ENCODE results near the gene KRTAP25-1. TPM values are rescaled to one million over a fixed set of nuclear protein-coding genes. Genes with fewer than 3 reads are reported as not detected.

KRTAP25-1 gene
- total and polyA plus RNA-seq, 8 donors, result not detected

DNA sequence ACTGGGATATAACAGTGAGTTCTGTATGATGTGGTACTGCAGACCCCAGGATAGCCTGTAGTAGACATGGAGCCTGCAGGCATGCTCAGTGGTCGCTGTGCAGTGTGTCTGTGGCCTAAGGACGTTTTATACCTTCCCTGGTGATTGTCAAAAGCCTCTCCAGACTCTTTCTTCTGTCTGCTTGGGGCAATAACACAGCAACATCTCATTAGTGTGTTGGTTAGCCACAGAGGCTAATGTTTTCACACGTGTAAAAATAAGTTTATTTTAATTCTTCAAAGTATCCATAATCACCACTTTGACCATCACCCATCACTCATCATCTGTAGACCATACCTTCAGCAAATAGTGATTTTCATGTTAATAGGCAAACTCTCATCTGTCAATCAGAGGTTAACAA lies 6.5 kb downstream of the KRTAP25-1 start, which contains the start of gene KRTAP24-1:
TSS of gene KRTAP24-1 (minus strand) at position 101 of the 400 bp plus-strand sequence. CDS start at position 83, 18 bp downstream.
- intact Hi-C loops (cut with DNase I; ENCODE audit: low total_unique reads), result no loop called here
- no peaks in the 10 kb centered on the region for H3K27me3 ChIP-seq
- no peaks in the 10 kb centered on the region for H3K9me3 ChIP-seq
- H3K4me1 ChIP-seq, result no peaks in the 10 kb centered on the region
- 36 to 63% (median 44%) methylated on average over 3 of the region's 3 CpGs for WGBS, 5 donors
- no peaks in the 10 kb centered on the region for H3K36me3 ChIP-seq
- TF ChIP-seq EP300 (IDR thresholded peaks at IDR 0.05), result no peak
- no peak for TF ChIP-seq POLR2A (IDR thresholded peaks at IDR 0.05)
- TF ChIP-seq POLR2AphosphoS5 (IDR thresholded peaks at IDR 0.05), result no peak
- TF ChIP-seq, protein P1, sequence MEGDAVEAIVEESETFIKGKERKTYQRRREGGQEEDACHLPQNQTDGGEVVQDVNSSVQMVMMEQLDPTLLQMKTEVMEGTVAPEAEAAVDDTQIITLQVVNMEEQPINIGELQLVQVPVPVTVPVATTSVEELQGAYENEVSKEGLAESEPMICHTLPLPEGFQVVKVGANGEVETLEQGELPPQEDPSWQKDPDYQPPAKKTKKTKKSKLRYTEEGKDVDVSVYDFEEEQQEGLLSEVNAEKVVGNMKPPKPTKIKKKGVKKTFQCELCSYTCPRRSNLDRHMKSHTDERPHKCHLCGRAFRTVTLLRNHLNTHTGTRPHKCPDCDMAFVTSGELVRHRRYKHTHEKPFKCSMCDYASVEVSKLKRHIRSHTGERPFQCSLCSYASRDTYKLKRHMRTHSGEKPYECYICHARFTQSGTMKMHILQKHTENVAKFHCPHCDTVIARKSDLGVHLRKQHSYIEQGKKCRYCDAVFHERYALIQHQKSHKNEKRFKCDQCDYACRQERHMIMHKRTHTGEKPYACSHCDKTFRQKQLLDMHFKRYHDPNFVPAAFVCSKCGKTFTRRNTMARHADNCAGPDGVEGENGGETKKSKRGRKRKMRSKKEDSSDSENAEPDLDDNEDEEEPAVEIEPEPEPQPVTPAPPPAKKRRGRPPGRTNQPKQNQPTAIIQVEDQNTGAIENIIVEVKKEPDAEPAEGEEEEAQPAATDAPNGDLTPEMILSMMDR (IDR thresholded peaks at IDR 0.05), result no peak
- H3K4me3 ChIP-seq, result no peak within 1 kb of the TSS
- no peak within 1 kb of the TSS for H3K27ac ChIP-seq
- DNase-seq, result no peak

DNA sequence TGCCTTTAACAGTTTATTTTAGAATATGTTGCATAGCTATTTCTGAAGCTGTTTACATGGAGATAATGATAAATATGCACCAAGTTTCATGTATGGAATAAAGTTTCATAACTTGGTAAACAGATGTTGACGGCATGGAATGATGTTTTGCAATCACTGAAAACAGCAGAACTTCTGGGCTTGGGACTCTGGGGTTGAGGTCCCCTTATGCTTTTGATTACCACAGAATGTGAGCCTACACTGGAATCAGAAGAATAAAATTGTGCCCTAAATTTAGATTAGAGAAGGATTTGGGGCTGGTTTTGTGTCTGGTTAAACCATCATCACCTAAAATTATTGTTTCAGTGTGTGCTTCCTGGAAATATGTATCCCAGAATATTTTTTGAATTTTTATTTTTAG lies 17.7 kb downstream of the KRTAP25-1 start:
- no peak for DNase-seq
- intact Hi-C loops (cut with DNase I; ENCODE audit: low total_unique reads), result no loop called here
- TF ChIP-seq, protein P1 (IDR thresholded peaks at IDR 0.05), result no peak
- TF ChIP-seq POLR2AphosphoS5 (IDR thresholded peaks at IDR 0.05), result no peak
- TF ChIP-seq POLR2A (IDR thresholded peaks at IDR 0.05), result no peak
- no peak for TF ChIP-seq EP300 (IDR thresholded peaks at IDR 0.05)
- H3K4me1 ChIP-seq, result no peaks in the 10 kb centered on the region
- H3K9me3 ChIP-seq, result no peaks in the 10 kb centered on the region
- H3K36me3 ChIP-seq, result no peaks in the 10 kb centered on the region
- H3K27ac ChIP-seq, result no peak overlapping the region
- H3K27me3 ChIP-seq, result no peaks in the 10 kb centered on the region
- no peak overlapping the region for H3K4me3 ChIP-seq
- 58 to 91% (median 77%) methylated on average over 1 of the region's 1 CpG for WGBS, 5 donors

DNA sequence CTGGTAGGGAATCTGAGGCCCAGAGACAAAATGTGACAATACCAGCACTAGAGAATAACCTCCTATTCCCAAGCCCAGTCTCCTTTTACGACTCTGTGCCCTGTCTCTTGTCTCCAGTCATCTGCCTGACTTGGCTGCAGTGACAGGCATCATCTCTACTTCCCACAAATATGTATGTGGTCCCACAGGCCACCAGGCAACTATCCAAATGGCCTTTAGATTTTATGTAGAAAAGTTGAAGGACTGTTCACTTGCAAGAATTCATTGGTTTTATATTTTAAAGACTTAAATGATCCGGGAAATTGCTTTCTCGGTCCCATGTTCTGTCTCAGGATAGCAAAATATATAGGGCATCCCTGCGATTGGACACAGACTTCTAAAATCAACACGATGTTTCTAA lies 18.2 kb downstream of the KRTAP25-1 start:
- intact Hi-C loops (cut with DNase I; ENCODE audit: low total_unique reads), result no loop called here
- Histone ChIP-seq H3K27me3 (no peaks in the 10 kb centered on the region), H3K9me3 (peaks cover 0 to 2% (median 0%) of the 10 kb centered on the region in 4 donors), H3K27ac (no peak overlapping the region), H3K36me3 (no peaks in the 10 kb centered on the region), H3K4me1 (no peaks in the 10 kb centered on the region), H3K4me3 (no peak overlapping the region)
- no peak for DNase-seq
- TF ChIP-seq POLR2AphosphoS5 (IDR thresholded peaks at IDR 0.05) (no peak), EP300 (IDR thresholded peaks at IDR 0.05) (no peak), POLR2A (IDR thresholded peaks at IDR 0.05) (no peak)
- TF ChIP-seq, protein P1 (IDR thresholded peaks at IDR 0.05), result no peak
- WGBS, 5 donors, result 63 to 80% (median 74%) methylated on average over 5 of the region's 5 CpGs

GRCh38 chr21:30269803-30270530 lies 19.3 kb downstream of the KRTAP25-1 start:
- DNase-seq, result no peak
- Histone ChIP-seq H3K27me3 (no peaks in the 10 kb centered on the region), H3K4me1 (no peaks in the 10 kb centered on the region), H3K36me3 (no peaks in the 10 kb centered on the region), H3K27ac (no peak overlapping the region), H3K4me3 (no peak overlapping the region), H3K9me3 (peaks cover 0 to 8% (median 1%) of the 10 kb centered on the region in 4 donors)
- WGBS, 5 donors, result 61 to 75% (median 70%) methylated on average over 3 of the region's 3 CpGs
- intact Hi-C loops (cut with DNase I; ENCODE audit: low total_unique reads), result no loop called here
- TF ChIP-seq, protein P1 (IDR thresholded peaks at IDR 0.05), result no peak
- TF ChIP-seq POLR2AphosphoS5 (IDR thresholded peaks at IDR 0.05) (no peak), EP300 (IDR thresholded peaks at IDR 0.05) (no peak), POLR2A (IDR thresholded peaks at IDR 0.05) (no peak)

Data from stomach (tissue), 9 donors.